H7 (cell line): ENCODE results near the gene GUCY2C. TPM values are rescaled to one million over a fixed set of nuclear protein-coding genes. Genes with fewer than 3 reads are reported as not detected.

ENCODE experiments used
- DNase-seq: peaks from one replicate; pipeline ENCODE4 v3.0.0; 2012
- H3K27me3 ChIP-seq: 2 replicates; pipeline ENCODE4 v1.6.0; 2011; ENCODE audit warnings: mild to moderate bottlenecking, low read length; ENCODE audit not compliant: control insufficient read depth, insufficient read depth
- H3K36me3 ChIP-seq: replicated peaks from 2 replicates; pipeline ENCODE4 v1.5.1; 2011; ENCODE audit warnings: low read length; ENCODE audit not compliant: control insufficient read depth, insufficient read depth
- H3K4me3 ChIP-seq: 2 replicates; pipeline ENCODE4 v1.5.1; 2011; ENCODE audit warnings: low read depth, mild to moderate bottlenecking, control low read depth, low read length, moderate library complexity; ENCODE audit not compliant: insufficient read depth
- total RNA-seq: library from RNA; depleted of rRNA; stranded (reverse); fragments of >200 nt; shearing (Covaris generic); gene quantifications from 2 replicates; pipeline ENCODE4 v1.2.3, GENCODE V29; 2014

Gene GUCY2C
- total RNA-seq, 1 experiment from 2014 or later = 1.1 TPM

- no peak for DNase-seq
- H3K4me3 ChIP-seq = no peak overlapping the region
- no peaks in the 10 kb centered on the region for H3K27me3 ChIP-seq
- no peaks in the 10 kb centered on the region for H3K36me3 ChIP-seq
Measured at GRCh38 chr12:14621826-14622225, 74.6 kb downstream of the GUCY2C start.

- Histone ChIP-seq H3K4me3 (no peak overlapping the region), H3K36me3 (no peaks in the 10 kb centered on the region), H3K27me3 (no peaks in the 10 kb centered on the region)
- no peak for DNase-seq
Measured at GRCh38 chr12:14619741-14620501, 76.5 kb downstream of the GUCY2C start.

- Histone ChIP-seq H3K27me3 (no peaks in the 10 kb centered on the region), H3K4me3 (no peak overlapping the region), H3K36me3 (no peaks in the 10 kb centered on the region)
- peak; percentile 1 for DNase-seq
Measured at GRCh38 chr12:14618983-14619382, 77.4 kb downstream of the GUCY2C start.

- DNase-seq = no peak
- Histone ChIP-seq H3K36me3 (no peaks in the 10 kb centered on the region), H3K4me3 (no peak overlapping the region), H3K27me3 (no peaks in the 10 kb centered on the region)
Measured at GRCh38 chr12:14614704-14615121, 81.7 kb downstream of the GUCY2C start.

- Histone ChIP-seq H3K27me3 (no peaks in the 10 kb centered on the region), H3K4me3 (no peak overlapping the region), H3K36me3 (no peaks in the 10 kb centered on the region)
- DNase-seq = no peak
Measured at GRCh38 chr12:14613718-14614117, 82.7 kb downstream of the GUCY2C start.

DNA sequence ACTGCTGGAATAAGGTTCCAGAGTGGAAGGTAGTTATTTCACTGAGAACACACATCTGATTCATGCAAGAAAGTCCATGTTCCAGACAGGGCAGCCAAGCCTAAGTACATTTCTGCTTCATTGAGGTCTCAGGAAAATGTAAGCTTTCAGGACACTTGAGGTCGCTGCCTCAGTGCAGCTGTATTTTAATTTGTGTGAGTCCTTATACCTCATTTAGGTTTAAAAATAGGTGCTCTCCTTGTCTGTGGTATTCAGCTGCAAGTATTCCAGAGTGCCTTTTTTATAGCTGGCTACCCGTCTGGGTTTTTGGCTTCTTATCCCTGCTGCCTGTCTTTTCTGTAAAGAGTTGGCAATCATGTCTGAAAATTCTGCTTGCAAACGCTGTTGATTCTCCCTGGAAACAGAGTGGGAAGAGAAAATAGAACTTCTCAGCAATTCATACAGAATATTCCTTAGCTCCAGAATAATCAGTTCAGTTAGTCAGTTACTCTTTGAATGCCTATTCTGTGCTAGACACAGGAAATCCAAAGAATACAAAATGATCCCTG is 83.4 kb downstream of the GUCY2C start:
- Histone ChIP-seq H3K36me3 (no peaks in the 10 kb centered on the region), H3K27me3 (no peaks in the 10 kb centered on the region), H3K4me3 (no peak overlapping the region)
- no peak for DNase-seq

DNA sequence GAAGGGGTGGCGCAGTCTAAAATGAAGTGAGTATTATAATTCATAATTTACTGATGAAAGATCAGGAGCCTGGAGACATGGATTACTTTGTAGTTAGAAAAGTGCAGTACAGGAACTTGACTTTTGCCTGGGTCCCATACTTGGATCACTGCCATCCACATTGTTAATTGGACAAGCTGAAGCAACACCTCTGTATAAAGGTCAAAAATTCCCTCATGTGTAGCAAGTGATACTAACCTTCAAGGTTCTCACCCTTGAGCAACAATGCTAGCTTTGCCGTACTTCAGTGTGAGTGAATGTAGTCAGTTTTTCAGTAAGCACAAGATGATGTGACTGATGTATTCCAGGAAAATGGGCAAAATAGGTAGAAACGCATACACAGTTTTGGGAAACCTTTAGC is 84.1 kb downstream of the GUCY2C start:
- Histone ChIP-seq H3K27me3 (no peaks in the 10 kb centered on the region), H3K4me3 (no peak overlapping the region), H3K36me3 (no peaks in the 10 kb centered on the region)
- DNase-seq = no peak

DNA sequence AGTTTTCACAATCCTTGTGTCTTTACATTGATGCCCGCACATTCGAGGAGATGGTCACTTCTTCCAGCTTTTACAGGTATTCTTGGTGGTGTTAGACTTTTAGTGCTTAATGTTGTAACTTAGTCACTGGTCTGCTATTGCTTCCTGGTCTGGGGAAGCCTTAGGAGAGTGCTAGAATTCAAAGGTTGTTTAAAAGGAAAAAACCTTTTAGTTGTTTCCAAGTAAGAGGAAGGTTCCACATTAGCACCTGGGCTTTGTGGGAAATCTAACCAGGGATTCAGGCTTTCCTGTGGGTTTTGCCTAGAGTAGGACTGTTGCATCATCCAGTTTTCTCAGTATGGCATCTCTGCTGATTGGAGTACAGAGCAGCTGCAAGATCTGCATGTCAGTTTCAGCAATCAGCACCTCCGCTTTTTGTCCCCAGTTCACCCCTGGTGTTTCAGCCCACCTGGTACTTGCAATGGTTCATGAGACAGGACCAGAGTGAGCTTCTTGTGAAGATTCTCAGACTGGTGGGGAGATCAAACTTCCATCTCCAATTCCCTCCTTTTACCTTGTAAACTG is 84.7 kb downstream of the GUCY2C start:
- no peak overlapping the region for H3K4me3 ChIP-seq
- H3K27me3 ChIP-seq = no peaks in the 10 kb centered on the region
- no peaks in the 10 kb centered on the region for H3K36me3 ChIP-seq
- no peak for DNase-seq

DNA sequence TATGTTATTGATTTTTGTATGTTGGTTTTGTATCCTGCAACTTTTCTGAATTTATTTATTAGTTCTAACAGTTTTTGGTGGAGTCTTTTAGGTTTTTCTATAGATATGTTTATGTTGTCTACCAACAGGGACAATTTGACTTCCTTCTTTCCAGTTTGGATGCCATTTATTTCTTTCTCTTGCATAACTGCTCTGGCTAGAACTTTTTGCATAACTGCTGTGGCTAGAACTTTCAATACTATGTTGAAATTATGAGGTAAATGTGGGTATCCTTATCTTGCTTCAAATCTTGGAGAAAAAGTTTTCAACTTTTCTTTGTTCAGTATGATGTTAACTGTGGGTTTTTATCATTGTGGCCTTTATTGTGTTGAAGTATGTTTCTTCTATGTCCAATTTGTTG is 88.8 kb downstream of the GUCY2C start:
- Histone ChIP-seq H3K4me3 (no peak overlapping the region), H3K27me3 (no peaks in the 10 kb centered on the region)
- no peak for DNase-seq

DNA sequence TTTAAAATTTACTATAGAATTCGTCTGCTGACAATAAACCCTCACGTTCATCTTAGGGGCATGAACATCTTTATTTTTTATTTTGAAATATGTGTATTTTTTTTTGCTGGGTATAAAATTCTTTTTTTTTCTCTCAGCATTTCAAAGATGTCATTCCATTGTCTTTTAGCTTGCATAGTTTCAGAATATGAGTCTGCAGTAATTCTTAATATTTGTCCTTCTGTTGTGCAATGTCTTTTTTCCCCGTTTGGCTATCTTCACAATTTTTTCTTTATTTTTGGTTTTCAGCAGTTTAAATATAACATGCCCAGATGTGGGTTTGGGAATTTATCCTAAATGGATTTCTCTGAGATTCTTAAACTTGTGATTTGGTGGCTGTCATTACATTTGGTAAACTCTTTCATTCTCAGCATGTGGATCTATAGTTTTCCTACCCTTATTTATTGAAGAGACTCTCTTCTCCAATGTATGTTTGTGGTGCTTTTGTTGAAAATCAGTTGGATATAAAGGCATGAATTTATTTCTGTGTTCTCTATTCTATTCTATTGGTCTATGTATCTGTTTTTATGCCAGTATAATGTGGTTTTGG is 90.9 kb downstream of the GUCY2C start:
- DNase-seq = no peak
- no peak overlapping the region for H3K4me3 ChIP-seq
- no peaks in the 10 kb centered on the region for H3K36me3 ChIP-seq
- no peaks in the 10 kb centered on the region for H3K27me3 ChIP-seq

More for the DNA sequence above, 88.8 kb downstream of the GUCY2C start:
- no peaks in the 10 kb centered on the region for H3K36me3 ChIP-seq

DNA sequence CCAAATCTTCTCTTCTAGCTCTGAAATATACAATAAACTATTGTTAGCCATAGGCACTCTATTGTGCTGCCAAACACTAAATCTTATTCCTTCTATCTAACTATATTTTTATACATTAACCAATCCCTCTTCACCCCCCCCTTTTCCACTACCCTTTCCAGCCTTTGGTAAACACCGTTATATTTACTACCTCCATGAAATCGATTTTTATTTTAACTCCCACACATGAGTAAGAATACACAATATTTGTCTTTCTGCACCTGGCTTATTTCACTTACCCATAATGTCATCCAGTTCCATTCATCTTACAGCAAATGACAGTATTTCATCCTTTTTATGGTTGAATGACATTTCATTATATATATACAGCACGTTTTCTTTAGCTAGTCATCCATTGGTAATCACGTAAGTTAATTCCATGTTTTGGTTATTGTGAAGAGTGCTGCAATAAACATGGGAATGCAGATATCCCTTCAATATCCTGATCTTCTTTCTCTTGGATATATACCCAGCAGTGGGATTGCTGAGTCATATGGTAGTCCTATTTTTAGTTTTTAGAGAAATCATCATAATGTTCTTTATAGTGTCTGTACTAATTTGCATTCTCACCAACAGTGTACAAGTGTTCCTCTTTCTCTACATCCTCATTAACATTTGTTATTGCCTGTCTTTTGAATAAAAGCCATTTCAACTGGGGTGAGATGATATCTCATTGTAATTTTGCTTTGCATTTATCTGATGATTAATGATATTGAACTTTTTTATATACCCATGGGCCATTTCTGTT is 94.5 kb downstream of the GUCY2C start:
- H3K27me3 ChIP-seq = no peaks in the 10 kb centered on the region

DNA sequence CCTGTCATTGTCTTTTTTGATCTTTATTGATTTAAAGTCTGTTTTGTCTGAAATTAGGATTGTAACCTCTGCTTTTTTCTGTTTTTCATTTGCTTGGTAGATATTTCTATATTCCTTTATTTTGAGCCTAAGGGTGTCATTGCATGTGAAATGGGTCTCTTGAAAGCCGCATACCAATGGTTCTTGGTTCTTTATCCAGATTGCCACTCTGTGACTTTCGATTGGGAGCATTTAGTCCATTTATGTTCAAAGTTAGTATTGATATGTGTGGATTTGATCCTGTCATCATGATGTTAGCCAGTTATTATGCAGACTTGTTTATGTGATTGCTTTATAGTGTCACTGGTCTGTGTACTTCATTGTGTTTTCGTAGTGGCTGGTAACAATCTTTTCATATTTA is 98.9 kb downstream of the GUCY2C start:
- no peaks in the 10 kb centered on the region for H3K36me3 ChIP-seq
- H3K4me3 ChIP-seq = no peak overlapping the region
- no peaks in the 10 kb centered on the region for H3K27me3 ChIP-seq
- no peak for DNase-seq

More for the DNA sequence above, 94.5 kb downstream of the GUCY2C start:
- no peak for DNase-seq
- Histone ChIP-seq H3K4me3 (no peak overlapping the region), H3K36me3 (no peaks in the 10 kb centered on the region)

DNA sequence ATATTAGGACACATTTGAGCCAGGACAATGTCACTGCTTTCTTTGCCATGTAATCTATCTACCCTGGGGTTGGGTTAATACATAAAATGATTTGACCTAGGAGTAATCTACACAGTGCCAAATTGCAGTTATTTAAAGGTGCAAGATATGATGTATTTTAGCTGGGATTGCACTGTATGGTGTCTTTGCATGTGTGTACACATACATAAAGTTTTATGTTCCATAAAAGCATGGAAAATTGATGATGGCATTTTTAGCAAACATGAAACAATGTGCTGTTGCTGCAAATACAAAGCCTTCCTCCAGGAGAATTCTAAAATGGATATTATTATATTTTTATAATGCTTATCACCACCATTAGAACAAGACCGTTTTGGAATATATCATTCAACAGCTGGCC is 104.7 kb downstream of the GUCY2C start:
- DNase-seq = no peak
- Histone ChIP-seq H3K4me3 (no peak overlapping the region), H3K27me3 (no peaks in the 10 kb centered on the region), H3K36me3 (no peaks in the 10 kb centered on the region)

DNA sequence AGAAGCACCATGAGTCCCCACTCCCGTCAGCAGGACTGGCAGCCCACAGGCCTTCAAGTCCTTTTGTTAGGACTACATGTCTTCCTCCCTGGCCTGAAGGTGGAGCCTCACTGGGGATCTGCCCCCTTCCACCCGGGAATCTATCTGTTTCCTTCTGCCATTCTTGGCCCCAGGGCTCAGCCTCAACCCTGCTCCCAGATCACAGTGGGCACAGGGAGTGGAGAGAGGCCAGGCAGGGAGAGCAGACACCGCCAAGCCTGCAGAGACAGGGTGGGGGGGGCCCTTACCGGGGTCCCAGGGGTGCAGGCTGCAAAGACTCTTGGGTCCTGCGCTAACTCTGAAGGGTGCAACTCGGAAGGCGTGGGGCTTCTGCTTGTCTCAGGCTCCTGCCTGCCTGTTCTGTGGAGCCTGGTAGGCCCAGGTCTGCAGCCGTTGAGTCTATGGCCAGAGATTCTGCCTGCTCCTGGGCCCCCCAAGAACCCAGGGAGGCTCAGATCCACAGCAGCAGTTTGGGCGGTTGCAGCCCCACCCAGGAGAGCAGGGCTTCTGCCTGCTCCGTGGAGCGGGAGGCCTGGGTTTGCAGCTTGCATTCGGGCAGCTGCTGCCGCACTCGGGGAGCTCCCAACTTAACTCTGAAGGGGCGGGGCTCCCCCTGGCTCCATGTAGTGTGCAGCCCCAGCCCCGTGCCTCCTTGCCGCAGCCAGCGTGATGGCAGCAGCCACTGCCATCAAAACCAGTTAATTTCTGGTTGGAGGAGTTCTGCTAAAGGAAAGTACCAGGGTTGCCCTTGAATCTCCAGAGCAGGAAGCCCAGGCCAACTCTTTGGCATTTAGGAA is 107.0 kb downstream of the GUCY2C start:
- Histone ChIP-seq H3K36me3 (no peaks in the 10 kb centered on the region), H3K27me3 (no peaks in the 10 kb centered on the region), H3K4me3 (no peak overlapping the region)
- DNase-seq = no peak
